Activated naive CD4-positive, alpha-beta T cell treated with Interleukin-2 at 50 U/mL for 16 hours (primary cell): Measurements from ENCODE around the gene ZNF716.
"Not testable (repeated sequence)": the region's sequence is repeated elsewhere in the genome, so short reads cannot be mapped to it uniquely, and the experiment has no call there.

ENCODE experiments used
- DNase-seq: peaks from one replicate; pipeline ENCODE4 v3.0.0-alpha.2; 2020

Gene ZNF716

GRCh38 chr7:57427146-57427545, 22.8 kb upstream of the ZNF716 start:
- DNase-seq = no peak

GRCh38 chr7:57427594-57427993, 22.4 kb upstream of the ZNF716 start:
- DNase-seq = no peak

GRCh38 chr7:57432583-57432982, 17.4 kb upstream of the ZNF716 start:
- DNase-seq = no peak

GRCh38 chr7:57437581-57437980, 12.4 kb upstream of the ZNF716 start:
- no peak for DNase-seq

- DNase-seq = no peak
Measured at GRCh38 chr7:57438244-57438643, 11.7 kb upstream of the ZNF716 start.

GRCh38 chr7:57443567-57443966, 6.4 kb upstream of the ZNF716 start:
- DNase-seq = no peak

GRCh38 chr7:57469186-57469828, 19.3 kb downstream of the ZNF716 start:
- not testable (repeated sequence) for DNase-seq

- DNase-seq = not testable (repeated sequence)
Measured at GRCh38 chr7:57480304-57480703, 30.3 kb downstream of the ZNF716 start.

GRCh38 chr7:57485022-57485421, 35.0 kb downstream of the ZNF716 start:
- not testable (repeated sequence) for DNase-seq

GRCh38 chr7:57487957-57488356, 38.0 kb downstream of the ZNF716 start:
- no peak for DNase-seq

- not testable (repeated sequence) for DNase-seq
Measured at GRCh38 chr7:57495111-57495510, 45.1 kb downstream of the ZNF716 start.

GRCh38 chr7:57496395-57496794, 46.4 kb downstream of the ZNF716 start:
- DNase-seq = no peak

- DNase-seq = no peak
Measured at GRCh38 chr7:57505176-57505575, 55.2 kb downstream of the ZNF716 start.
